Endothelial cell of umbilical vein (primary cell): ENCODE measurements around the gene SOX21.

Source experiments
- EZH2 ChIP-seq: IDR thresholded peaks from 2 replicates; pipeline ENCODE4 v1.6.1; 2012; ENCODE audit warnings: borderline replicate concordance, low read depth, mild to moderate bottlenecking, moderate library complexity, low read length, inconsistent platforms; ENCODE audit not compliant: severe bottlenecking
- FOS ChIP-seq: IDR thresholded peaks from 2 replicates; pipeline ENCODE4 v1.6.1; 2011; ENCODE audit warnings: mild to moderate bottlenecking, low read length, moderate library complexity, borderline replicate concordance; ENCODE audit not compliant: insufficient read depth
- GATA2 ChIP-seq: IDR thresholded peaks from 2 replicates; pipeline ENCODE4 v1.7.0; 2011; ENCODE audit warnings: low read depth, mild to moderate bottlenecking, moderate library complexity, mixed read lengths, low read length; ENCODE audit not compliant: insufficient read length, insufficient read depth
- JUN ChIP-seq: IDR thresholded peaks from 2 replicates; pipeline ENCODE4 v1.6.1; 2011; ENCODE audit warnings: borderline replicate concordance, low read depth; ENCODE audit not compliant: insufficient read length, insufficient read depth
- MYC ChIP-seq: IDR thresholded peaks from one replicate; pipeline ENCODE4 v1.6.1; 2011; ENCODE audit warnings: mild to moderate bottlenecking, low read depth, low read length
- POLR2A ChIP-seq: IDR thresholded peaks from 2 replicates; pipeline ENCODE4 v1.6.1; 2012; ENCODE audit warnings: low read depth, mild to moderate bottlenecking, control low read depth, low read length
- POLR2AphosphoS5 ChIP-seq: IDR thresholded peaks from 2 replicates; pipeline ENCODE4 v1.6.1; 2012; ENCODE audit warnings: low read depth, mild to moderate bottlenecking, control low read depth, low read length, moderate library complexity; ENCODE audit not compliant: insufficient read depth
- TF ChIP-seq, protein P1 (sequence below): IDR thresholded peaks from 2 replicates; pipeline ENCODE4 v1.6.1; 2011; ENCODE audit not compliant: insufficient read depth, insufficient read length
- TF ChIP-seq, protein P2 (sequence below), 2 donors: IDR thresholded peaks; 1 replicate in 1 of 2; 2 replicates in 1 of 2; pipeline ENCODE4 v1.5.1; 2011; ENCODE audit warnings: low read length in 2 of 2, mild to moderate bottlenecking in 2 of 2, moderate library complexity in 2 of 2, control low read depth in 1 of 2, inconsistent platforms in 1 of 2, low read depth in 1 of 2; ENCODE audit not compliant: insufficient read depth in 1 of 2; ENCODE audit errors: extremely low read depth in 1 of 2

DNA sequence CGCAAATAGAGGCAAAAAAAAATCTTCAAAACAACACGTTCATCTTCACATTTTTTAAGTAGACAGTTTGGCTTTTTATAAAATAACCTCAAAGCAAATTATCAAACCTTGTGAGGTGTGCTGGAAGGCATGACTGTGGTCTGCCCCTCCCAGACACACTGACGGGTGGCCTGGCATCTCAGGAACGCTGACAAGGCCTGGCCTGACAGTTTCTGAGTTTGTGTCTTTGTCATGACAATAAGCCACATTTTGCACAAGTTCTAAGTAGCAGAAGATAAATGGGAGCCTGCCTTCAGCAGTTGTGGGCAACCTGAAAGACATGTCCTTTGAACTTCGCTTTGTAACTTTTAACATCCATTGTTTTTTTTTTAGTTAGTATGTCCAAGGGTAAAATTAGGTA lies 38.5 kb downstream of the SOX21 start:
- TF ChIP-seq EZH2: no peak
- TF ChIP-seq, protein P1, sequence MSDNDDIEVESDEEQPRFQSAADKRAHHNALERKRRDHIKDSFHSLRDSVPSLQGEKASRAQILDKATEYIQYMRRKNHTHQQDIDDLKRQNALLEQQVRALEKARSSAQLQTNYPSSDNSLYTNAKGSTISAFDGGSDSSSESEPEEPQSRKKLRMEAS: no peak
- no peak for TF ChIP-seq MYC
- TF ChIP-seq, protein P2, sequence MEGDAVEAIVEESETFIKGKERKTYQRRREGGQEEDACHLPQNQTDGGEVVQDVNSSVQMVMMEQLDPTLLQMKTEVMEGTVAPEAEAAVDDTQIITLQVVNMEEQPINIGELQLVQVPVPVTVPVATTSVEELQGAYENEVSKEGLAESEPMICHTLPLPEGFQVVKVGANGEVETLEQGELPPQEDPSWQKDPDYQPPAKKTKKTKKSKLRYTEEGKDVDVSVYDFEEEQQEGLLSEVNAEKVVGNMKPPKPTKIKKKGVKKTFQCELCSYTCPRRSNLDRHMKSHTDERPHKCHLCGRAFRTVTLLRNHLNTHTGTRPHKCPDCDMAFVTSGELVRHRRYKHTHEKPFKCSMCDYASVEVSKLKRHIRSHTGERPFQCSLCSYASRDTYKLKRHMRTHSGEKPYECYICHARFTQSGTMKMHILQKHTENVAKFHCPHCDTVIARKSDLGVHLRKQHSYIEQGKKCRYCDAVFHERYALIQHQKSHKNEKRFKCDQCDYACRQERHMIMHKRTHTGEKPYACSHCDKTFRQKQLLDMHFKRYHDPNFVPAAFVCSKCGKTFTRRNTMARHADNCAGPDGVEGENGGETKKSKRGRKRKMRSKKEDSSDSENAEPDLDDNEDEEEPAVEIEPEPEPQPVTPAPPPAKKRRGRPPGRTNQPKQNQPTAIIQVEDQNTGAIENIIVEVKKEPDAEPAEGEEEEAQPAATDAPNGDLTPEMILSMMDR (IDR thresholded peaks at IDR 0.05; ENCODE audit: extremely low read depth in 1 of 2, insufficient read depth in 1 of 2, low read depth in 1 of 2, low read length in 2 of 2): no peak
- no peak for TF ChIP-seq POLR2A
- TF ChIP-seq POLR2AphosphoS5: no peak
- TF ChIP-seq JUN: no peak
- no peak for TF ChIP-seq GATA2
- no peak for TF ChIP-seq FOS
